NB4 (cell line): ENCODE results near the gene CPXM1.

Source experiments
- POLR2A ChIP-seq: IDR thresholded peaks from 2 replicates; pipeline ENCODE4 v1.6.1; 2011; ENCODE audit warnings: mild to moderate bottlenecking; ENCODE audit not compliant: insufficient read length; ENCODE audit errors: extremely low read depth
- TF ChIP-seq, protein P1 (sequence below): IDR thresholded peaks from one replicate; pipeline ENCODE4 v1.5.1; 2012; ENCODE audit warnings: low read depth, low read length
- TF ChIP-seq, protein P2 (sequence below): IDR thresholded peaks from 2 replicates; pipeline ENCODE4 v1.6.1; 2011; ENCODE audit warnings: low read depth, low read length

DNA sequence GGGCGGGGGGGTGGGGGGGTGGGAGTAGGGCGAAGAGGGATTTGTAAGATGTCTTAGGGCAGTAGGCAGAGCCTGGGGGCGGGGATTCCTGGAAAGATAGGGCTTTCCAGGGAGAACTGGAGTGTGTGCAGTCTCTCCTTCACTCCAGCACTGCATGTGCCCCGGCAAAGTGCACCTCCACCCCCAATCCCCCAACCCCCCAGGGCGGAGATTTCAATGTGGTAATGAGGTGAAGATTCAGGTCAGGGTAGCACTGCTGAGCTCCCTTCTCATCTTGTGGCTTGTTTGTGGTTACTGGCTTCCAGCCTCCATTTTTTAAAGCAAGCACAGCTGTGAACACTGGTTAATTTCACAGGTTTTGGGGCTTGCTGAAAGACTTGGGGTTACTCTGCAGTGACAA, 21.6 kb upstream of the CPXM1 start:
- TF ChIP-seq, protein P1, sequence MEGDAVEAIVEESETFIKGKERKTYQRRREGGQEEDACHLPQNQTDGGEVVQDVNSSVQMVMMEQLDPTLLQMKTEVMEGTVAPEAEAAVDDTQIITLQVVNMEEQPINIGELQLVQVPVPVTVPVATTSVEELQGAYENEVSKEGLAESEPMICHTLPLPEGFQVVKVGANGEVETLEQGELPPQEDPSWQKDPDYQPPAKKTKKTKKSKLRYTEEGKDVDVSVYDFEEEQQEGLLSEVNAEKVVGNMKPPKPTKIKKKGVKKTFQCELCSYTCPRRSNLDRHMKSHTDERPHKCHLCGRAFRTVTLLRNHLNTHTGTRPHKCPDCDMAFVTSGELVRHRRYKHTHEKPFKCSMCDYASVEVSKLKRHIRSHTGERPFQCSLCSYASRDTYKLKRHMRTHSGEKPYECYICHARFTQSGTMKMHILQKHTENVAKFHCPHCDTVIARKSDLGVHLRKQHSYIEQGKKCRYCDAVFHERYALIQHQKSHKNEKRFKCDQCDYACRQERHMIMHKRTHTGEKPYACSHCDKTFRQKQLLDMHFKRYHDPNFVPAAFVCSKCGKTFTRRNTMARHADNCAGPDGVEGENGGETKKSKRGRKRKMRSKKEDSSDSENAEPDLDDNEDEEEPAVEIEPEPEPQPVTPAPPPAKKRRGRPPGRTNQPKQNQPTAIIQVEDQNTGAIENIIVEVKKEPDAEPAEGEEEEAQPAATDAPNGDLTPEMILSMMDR: no peak
- TF ChIP-seq POLR2A: no peak
- TF ChIP-seq, protein P2, sequence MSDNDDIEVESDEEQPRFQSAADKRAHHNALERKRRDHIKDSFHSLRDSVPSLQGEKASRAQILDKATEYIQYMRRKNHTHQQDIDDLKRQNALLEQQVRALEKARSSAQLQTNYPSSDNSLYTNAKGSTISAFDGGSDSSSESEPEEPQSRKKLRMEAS: no peak
